ENCODE results near the gene NEDD4.
"Not testable (repeated sequence)": the region's sequence is repeated elsewhere in the genome, so short reads cannot be mapped to it uniquely, and the experiment has no call there.

NEDD4 gene

GRCh38 chr15:55824857-55825613 is 168.4 kb downstream of the NEDD4 start:
- DNase-seq (ENCODE audit: low spot score), result no peak

- DNase-seq (ENCODE audit: low spot score), result no peak
Observed at GRCh38 chr15:55823699-55824340, 169.6 kb downstream of the NEDD4 start.

- DNase-seq (ENCODE audit: low spot score), result no peak
Observed at GRCh38 chr15:55823191-55823670, 170.2 kb downstream of the NEDD4 start.

GRCh38 chr15:55821740-55822139 is 171.7 kb downstream of the NEDD4 start:
- DNase-seq (ENCODE audit: low spot score), result not testable (repeated sequence)

- DNase-seq (ENCODE audit: low spot score), result no peak
Observed at GRCh38 chr15:55820043-55820442, 173.4 kb downstream of the NEDD4 start.

- DNase-seq (ENCODE audit: low spot score), result no peak
Observed at GRCh38 chr15:55819397-55820034, 173.9 kb downstream of the NEDD4 start.

GRCh38 chr15:55816017-55816416 is 177.4 kb downstream of the NEDD4 start:
- no peak for DNase-seq (ENCODE audit: low spot score)

GRCh38 chr15:55802600-55803376 is 190.6 kb downstream of the NEDD4 start:
- DNase-seq (ENCODE audit: low spot score), result no peak

- no peak for DNase-seq (ENCODE audit: low spot score)
Observed at GRCh38 chr15:55800216-55800615, 193.2 kb downstream of the NEDD4 start.

GRCh38 chr15:55799291-55800212 is 193.9 kb downstream of the NEDD4 start:
- DNase-seq (ENCODE audit: low spot score), result peak; percentile 30

GRCh38 chr15:55796321-55796965 is 197.0 kb downstream of the NEDD4 start:
- DNase-seq (ENCODE audit: low spot score), result no peak

GRCh38 chr15:55795031-55795430 is 198.4 kb downstream of the NEDD4 start:
- DNase-seq (ENCODE audit: low spot score), result no peak

GRCh38 chr15:55791551-55792400 is 201.6 kb downstream of the NEDD4 start:
- DNase-seq (ENCODE audit: low spot score), result peak; percentile 14

- DNase-seq (ENCODE audit: low spot score), result no peak
Observed at GRCh38 chr15:55789066-55789660, 204.2 kb downstream of the NEDD4 start.

- no peak for DNase-seq (ENCODE audit: low spot score)
Observed at GRCh38 chr15:55786341-55786740, 207.1 kb downstream of the NEDD4 start.

- DNase-seq (ENCODE audit: low spot score), result not testable (repeated sequence)
Observed at GRCh38 chr15:55785593-55785992, 207.8 kb downstream of the NEDD4 start.

GRCh38 chr15:55784286-55784685 is 209.1 kb downstream of the NEDD4 start:
- DNase-seq (ENCODE audit: low spot score), result no peak

GRCh38 chr15:55782901-55783300 is 210.5 kb downstream of the NEDD4 start:
- no peak for DNase-seq (ENCODE audit: low spot score)

- no peak for DNase-seq (ENCODE audit: low spot score)
Observed at GRCh38 chr15:55780292-55780691, 213.1 kb downstream of the NEDD4 start.
